IMR-90 (cell line): ENCODE measurements around the gene RHO. TPM values are rescaled to one million over a fixed set of nuclear protein-coding genes. Genes with fewer than 3 reads are reported as not detected.

Experiments
- ATAC-seq: fragments of 200-7000 bp; cut with Tn5 transposase; 2 replicates; pipeline ENCODE4 v1.9.1; 2020; ENCODE audit warnings: low read depth, mild to moderate bottlenecking, moderate library complexity
- BruUV-seq: library from RNA; stranded (reverse); fragments of 400-500 nt; replicated peaks from 2 replicates; lab custom pipeline; 2021; lab: Mats Ljungman, UMichigan
- CTCF ChIA-PET: fragments of 300-600 bp; formaldehyde crosslinking; extraction: SDS; loops from one replicate; lab custom pipeline; 2021; ENCODE audit warnings: antibody characterized with exemption; lab: Yijun Ruan, JAX
- POLR2A ChIA-PET: fragments of 300-600 bp; sonication (Branson Sonifier 250); formaldehyde crosslinking; loops from one replicate; lab custom pipeline; 2022; ENCODE audit warnings: antibody characterized with exemption; ENCODE audit not compliant: unreplicated experiment; lab: Charles Lee
- DNase-seq: peaks from one replicate; pipeline ENCODE4 v3.0.0; 2013
- H2AFZ ChIP-seq: replicated peaks from 2 replicates; pipeline ENCODE3; 2013; ENCODE audit warnings: low read length, mild to moderate bottlenecking; ENCODE audit not compliant: poor library complexity
- H2AK5ac ChIP-seq: 2 replicates; pipeline ENCODE4 v1.6.1; 2013; ENCODE audit warnings: low read depth, low read length, inconsistent platforms
- H2AK9ac ChIP-seq: replicated peaks from 2 replicates; pipeline ENCODE3; 2013; ENCODE audit warnings: mild to moderate bottlenecking, low read depth, low read length, moderate library complexity; ENCODE audit not compliant: poor library complexity
- H2BK120ac ChIP-seq: 2 replicates; pipeline ENCODE4 v1.6.1; 2013; ENCODE audit warnings: low read depth, low read length, inconsistent platforms
- H2BK15ac ChIP-seq: 3 replicates; pipeline ENCODE4 v1.6.1; 2013; ENCODE audit warnings: low read depth, low read length, inconsistent platforms
- H2BK20ac ChIP-seq: 2 replicates; pipeline ENCODE4 v1.6.1; 2013; ENCODE audit warnings: low read depth, mild to moderate bottlenecking, inconsistent platforms, low read length, moderate library complexity
- H2BK5ac ChIP-seq: 2 replicates; pipeline ENCODE4 v1.6.1; 2013; ENCODE audit warnings: mild to moderate bottlenecking, low read depth, low read length, inconsistent platforms; ENCODE audit not compliant: poor library complexity, severe bottlenecking
- H3K14ac ChIP-seq: replicated peaks from 2 replicates; pipeline ENCODE4 v1.6.1; 2013; ENCODE audit warnings: low read depth, low read length, inconsistent platforms
- H3K18ac ChIP-seq: 2 replicates; pipeline ENCODE4 v1.6.1; 2013; ENCODE audit warnings: low read depth, low read length, control low read depth
- H3K23ac ChIP-seq: 2 replicates; pipeline ENCODE4 v1.6.1; 2013; ENCODE audit warnings: low read depth, low read length, inconsistent platforms
- H3K27ac ChIP-seq: 2 replicates; pipeline ENCODE4 v1.5.1; 2013; ENCODE audit warnings: mild to moderate bottlenecking, control low read depth, low read length; ENCODE audit not compliant: insufficient read depth
- H3K27me3 ChIP-seq: 2 replicates; pipeline ENCODE4 v1.6.1; 2013; ENCODE audit warnings: low read length; ENCODE audit not compliant: control insufficient read depth, insufficient read depth
- H3K36me3 ChIP-seq: 2 replicates; pipeline ENCODE4 v1.6.1; 2013; ENCODE audit warnings: low read length, mixed read lengths; ENCODE audit not compliant: control insufficient read depth, insufficient read depth
- H3K4ac ChIP-seq: 2 replicates; pipeline ENCODE4 v1.6.1; 2013; ENCODE audit warnings: low read depth, low read length, inconsistent platforms
- H3K4me1 ChIP-seq: 2 replicates; pipeline ENCODE4 v1.6.1; 2013; ENCODE audit warnings: low read length, mixed read lengths; ENCODE audit not compliant: control insufficient read depth, insufficient read depth
- H3K4me2 ChIP-seq: 2 replicates; pipeline ENCODE4 v1.6.1; 2013; ENCODE audit warnings: low read depth, mild to moderate bottlenecking, control low read depth, low read length, moderate library complexity
- H3K4me3 ChIP-seq: 2 replicates; pipeline ENCODE4 v1.5.1; 2013; ENCODE audit warnings: low read depth, mild to moderate bottlenecking, control low read depth, low read length, moderate library complexity; ENCODE audit not compliant: insufficient read depth
- H3K56ac ChIP-seq: 2 replicates; pipeline ENCODE4 v1.6.1; 2013; ENCODE audit warnings: low read length, inconsistent platforms; ENCODE audit not compliant: insufficient read depth; ENCODE audit errors: extremely low read depth
- H3K79me1 ChIP-seq, 2 experiments: 2 replicates each; pipeline ENCODE4 v1.6.1; 2013; ENCODE audit warnings: low read length in 2 of 2, inconsistent platforms in 1 of 2, low read depth in 1 of 2
- H3K9ac ChIP-seq: 2 replicates; pipeline ENCODE4 v1.6.1; 2013; ENCODE audit warnings: low read depth, low read length, control low read depth
- H3K9me1 ChIP-seq: 2 replicates; pipeline ENCODE4 v1.6.1; 2013; ENCODE audit warnings: low read length, inconsistent platforms; ENCODE audit not compliant: insufficient read depth
- H3K9me3 ChIP-seq: 2 replicates; pipeline ENCODE4 v1.6.1; 2013; ENCODE audit warnings: low read length; ENCODE audit not compliant: control insufficient read depth, insufficient read depth
- H4K20me1 ChIP-seq: 2 replicates; pipeline ENCODE4 v1.6.1; 2013; ENCODE audit warnings: low read length, inconsistent platforms; ENCODE audit not compliant: insufficient read depth
- H4K5ac ChIP-seq: 2 replicates; pipeline ENCODE4 v1.6.1; 2013; ENCODE audit warnings: mild to moderate bottlenecking, low read depth, low read length, control low read depth
- H4K8ac ChIP-seq, 2 experiments: 2 replicates each; pipeline ENCODE4 v1.6.1; 2013; ENCODE audit warnings: low read depth in 2 of 2, low read length in 2 of 2, control low read depth in 1 of 2, inconsistent platforms in 1 of 2
- H4K91ac ChIP-seq: 2 replicates; pipeline ENCODE4 v1.6.1; 2013; ENCODE audit warnings: low read depth, low read length, inconsistent platforms; ENCODE audit not compliant: insufficient read depth
- BHLHE40 ChIP-seq: fragments of 150-350 bp; IDR thresholded peaks from 2 replicates; pipeline ENCODE4 v1.6.1; 2016; ENCODE audit warnings: mild to moderate bottlenecking, low read depth, low read length
- CEBPB ChIP-seq: IDR thresholded peaks from 2 replicates; pipeline ENCODE4 v1.6.1; 2012; ENCODE audit warnings: low read depth, low read length, improper control_type of control experiment
- CHD1 ChIP-seq: IDR thresholded peaks from 2 replicates; pipeline ENCODE4 v1.6.1; 2012; ENCODE audit warnings: low read depth, low read length, improper control_type of control experiment
- FOS ChIP-seq: fragments of 150-350 bp; IDR thresholded peaks from 2 replicates; pipeline ENCODE4 v1.6.1; 2016; ENCODE audit warnings: low read depth, low read length
- MAFK ChIP-seq: IDR thresholded peaks from 2 replicates; pipeline ENCODE4 v1.6.1; 2012; ENCODE audit warnings: low read depth, low read length, improper control_type of control experiment
- MAZ ChIP-seq: IDR thresholded peaks from 2 replicates; pipeline ENCODE4 v1.6.1; 2012; ENCODE audit warnings: low read depth, mild to moderate bottlenecking, low read length, improper control_type of control experiment, moderate library complexity, borderline replicate concordance
- MXI1 ChIP-seq: IDR thresholded peaks from 2 replicates; pipeline ENCODE4 v1.6.1; 2012; ENCODE audit warnings: low read depth, mild to moderate bottlenecking, low read length, moderate library complexity, borderline replicate concordance
- POLR2A ChIP-seq: IDR thresholded peaks from 2 replicates; pipeline ENCODE4 v1.6.1; 2012; ENCODE audit warnings: mild to moderate bottlenecking, low read depth, low read length
- RAD21 ChIP-seq: IDR thresholded peaks from 2 replicates; pipeline ENCODE4 v1.6.1; 2012; ENCODE audit warnings: low read length, improper control_type of control experiment
- RCOR1 ChIP-seq: IDR thresholded peaks from 2 replicates; pipeline ENCODE4 v1.6.1; 2012; ENCODE audit warnings: mild to moderate bottlenecking, low read length, improper control_type of control experiment; ENCODE audit not compliant: insufficient replicate concordance
- RFX5 ChIP-seq: IDR thresholded peaks from 2 replicates; pipeline ENCODE4 v1.8.0; 2012; ENCODE audit warnings: low read depth, mild to moderate bottlenecking, low read length, moderate library complexity
- SMC3 ChIP-seq: fragments of 150-350 bp; IDR thresholded peaks from 2 replicates; pipeline ENCODE4 v1.6.1; 2016; ENCODE audit warnings: low read depth, mild to moderate bottlenecking, antibody characterized with exemption, low read length, moderate library complexity
- WGBS, 2 experiments: methylation state at CpG; one replicate each; pipeline versions ENCODE4 v1.1.5 to v1.1.7; 2013; ENCODE audit warnings: missing lambda C conversion rate in 2 of 2; ENCODE audit not compliant: insufficient read length in 1 of 2; ENCODE audit errors: extremely low coverage in 2 of 2; 5-methylcytosine and 5-hydroxymethylcytosine counted together
- dilution Hi-C: fragments of 300-500 bp; cut with HindIII; formaldehyde crosslinking; loops from one replicate; pipeline ENCODE4 v1.14.3; 2018; ENCODE audit warnings: low sequenced_read_pairs; ENCODE audit not compliant: unreplicated experiment
- in situ Hi-C: fragments of 300-500 bp; cut with MboI; formaldehyde crosslinking; loops from 3 replicates; pipeline ENCODE4 v1.14.3; 2019; ENCODE audit warnings: low sequenced_read_pairs, inconsistent platforms, mixed read lengths
- intact Hi-C: fragments of 100-400 bp; cut with micrococcal nuclease; formaldehyde crosslinking; loops from 2 replicates; pipeline ENCODE4 v1.10.0; 2022
- polyA plus RNA-seq, 3 experiments: library from polyadenylated mRNA; depleted of rRNA; stranded (reverse); fragments of >200 nt; gene quantifications; 2 replicates each; pipeline ENCODE4 v1.2.3, GENCODE V29; 2012; ENCODE audit warnings: low replicate concordance in 1 of 3
- total RNA-seq: library from RNA; depleted of rRNA; stranded (reverse); fragments of >200 nt; gene quantifications from 2 replicates; pipeline ENCODE4 v1.2.3, GENCODE V29; 2012
- TF ChIP-seq, protein P1 (sequence below): conservative IDR thresholded peaks from 2 replicates; pipeline ENCODE4 v1.5.1; 2012; ENCODE audit warnings: mild to moderate bottlenecking, low read depth, low read length, improper control_type of control experiment

The RHO gene
- total and polyA plus RNA-seq, 2 of the 4 experiments (the other 2 are of a cell fraction), result not detected

- Histone ChIP-seq H3K4me3 (no peak overlapping the region), H2BK15ac (no peak overlapping the region), H3K56ac (no peak overlapping the region), H2AK9ac (no peak overlapping the region), H2BK20ac (no peak overlapping the region), H4K8ac (no peak overlapping the region), H3K27me3 (no peaks in the 10 kb centered on the region), H3K36me3 (peaks cover 21% of the 10 kb centered on the region; the same call in 1 of the 2 replicates), H3K23ac (no peak overlapping the region), H3K4me2 (no peak overlapping the region), H3K9me1 (peaks cover 6% of the 10 kb centered on the region; the same call in 1 of the 2 replicates), H2BK120ac (no peak overlapping the region), H2BK5ac (no peak overlapping the region), H2AK5ac (no peak overlapping the region), H3K18ac (no peak overlapping the region), H4K20me1 (no peaks in the 10 kb centered on the region), H3K9me3 (no peaks in the 10 kb centered on the region), H3K4me1 (no peaks in the 10 kb centered on the region), H3K27ac (no peak overlapping the region), H2AFZ (no peak overlapping the region), H3K9ac (no peak overlapping the region), H3K14ac (no peak overlapping the region), H4K5ac (no peak overlapping the region), H3K79me1 (no peaks in the 10 kb centered on the region), H3K4ac (no peak overlapping the region), H4K91ac (no peak overlapping the region)
- ChIA-PET CTCF (no interaction called here), POLR2A (no interaction called here)
- dilution Hi-C loops (no loop called here), in situ Hi-C loops (no loop called here), intact Hi-C loops (no loop called here)
- no TSS peak for BruUV-seq
- WGBS, 2 experiments, result 96% methylated on average over 9 of the region's 10 CpGs; no CpG with 5 or more reads in 1 of the 2 experiments
- DNase-seq (no peak), ATAC-seq (no peak)
- TF ChIP-seq MXI1 (no peak), MAFK (no peak), SMC3 (no peak), FOS (no peak), RCOR1 (no peak), RAD21 (no peak), BHLHE40 (no peak), CHD1 (no peak), MAZ (no peak), POLR2A (no peak), RFX5 (no peak), CEBPB (no peak)
- TF ChIP-seq, protein P1, sequence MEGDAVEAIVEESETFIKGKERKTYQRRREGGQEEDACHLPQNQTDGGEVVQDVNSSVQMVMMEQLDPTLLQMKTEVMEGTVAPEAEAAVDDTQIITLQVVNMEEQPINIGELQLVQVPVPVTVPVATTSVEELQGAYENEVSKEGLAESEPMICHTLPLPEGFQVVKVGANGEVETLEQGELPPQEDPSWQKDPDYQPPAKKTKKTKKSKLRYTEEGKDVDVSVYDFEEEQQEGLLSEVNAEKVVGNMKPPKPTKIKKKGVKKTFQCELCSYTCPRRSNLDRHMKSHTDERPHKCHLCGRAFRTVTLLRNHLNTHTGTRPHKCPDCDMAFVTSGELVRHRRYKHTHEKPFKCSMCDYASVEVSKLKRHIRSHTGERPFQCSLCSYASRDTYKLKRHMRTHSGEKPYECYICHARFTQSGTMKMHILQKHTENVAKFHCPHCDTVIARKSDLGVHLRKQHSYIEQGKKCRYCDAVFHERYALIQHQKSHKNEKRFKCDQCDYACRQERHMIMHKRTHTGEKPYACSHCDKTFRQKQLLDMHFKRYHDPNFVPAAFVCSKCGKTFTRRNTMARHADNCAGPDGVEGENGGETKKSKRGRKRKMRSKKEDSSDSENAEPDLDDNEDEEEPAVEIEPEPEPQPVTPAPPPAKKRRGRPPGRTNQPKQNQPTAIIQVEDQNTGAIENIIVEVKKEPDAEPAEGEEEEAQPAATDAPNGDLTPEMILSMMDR, result no peak
Observed at GRCh38 chr3:129514110-129514509, 14.3 kb upstream of the RHO start.
